NCI-H1417 treated with DMSO at 0.1 percent for 48 hours (cell line): Measurements from ENCODE around the gene MAGOH.

ENCODE experiments used
- DNase-seq: peaks from one replicate; lab custom pipeline; 2025; lab: John Stamatoyannopoulos, UW

Gene MAGOH

GRCh38 chr1:53270873-53271272 lies 32.6 kb upstream of the MAGOH start:
- no peak for DNase-seq

- DNase-seq = no peak
Observed at GRCh38 chr1:53270107-53270506, 31.8 kb upstream of the MAGOH start.

- DNase-seq = no peak
Observed at GRCh38 chr1:53267761-53268160, 29.4 kb upstream of the MAGOH start.

GRCh38 chr1:53266038-53266437 lies 27.7 kb upstream of the MAGOH start:
- no peak for DNase-seq

GRCh38 chr1:53265581-53265980 lies 27.3 kb upstream of the MAGOH start:
- no peak for DNase-seq

DNA sequence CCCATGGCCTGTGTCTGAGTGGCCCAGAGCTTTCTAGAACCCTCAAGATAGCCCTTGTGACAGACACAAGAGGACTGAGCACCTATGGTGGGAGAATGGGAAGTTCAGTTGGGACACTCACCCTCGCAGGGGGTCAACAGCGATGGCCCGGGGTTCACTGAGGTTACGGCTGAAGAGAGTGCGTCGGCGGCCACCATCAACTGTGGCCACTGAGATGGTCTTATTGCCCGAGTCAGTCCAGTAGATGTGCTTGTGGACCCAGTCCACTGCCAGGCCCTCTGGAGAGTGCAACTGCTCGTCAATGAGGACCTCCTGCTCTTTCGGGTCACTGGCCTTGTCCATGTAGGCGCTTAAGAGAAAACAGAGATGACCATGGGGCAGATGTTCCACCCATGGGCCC lies 25.7 kb upstream of the MAGOH start:
- DNase-seq = no peak

DNA sequence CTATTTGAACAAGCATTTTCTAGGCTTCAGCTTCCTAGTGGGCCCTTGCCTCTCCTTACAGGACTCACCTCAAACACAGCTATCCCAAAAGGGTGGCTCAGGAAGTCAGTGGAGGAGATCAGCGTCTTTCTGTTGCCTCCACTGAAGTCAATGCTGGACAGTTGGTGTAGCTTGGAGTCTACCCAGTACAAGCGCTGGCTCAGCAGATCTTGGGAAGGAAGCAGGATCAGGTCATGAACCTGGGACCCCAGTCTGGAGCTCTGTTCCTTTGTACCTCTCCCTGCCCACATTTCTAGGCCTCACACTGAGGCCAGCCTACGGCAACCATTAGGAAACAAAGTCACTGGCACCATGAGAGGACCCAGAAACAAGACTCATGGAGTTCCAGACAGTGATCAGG lies 23.7 kb upstream of the MAGOH start:
- DNase-seq = no peak

GRCh38 chr1:53260631-53261247 lies 22.4 kb upstream of the MAGOH start:
- no peak for DNase-seq

DNA sequence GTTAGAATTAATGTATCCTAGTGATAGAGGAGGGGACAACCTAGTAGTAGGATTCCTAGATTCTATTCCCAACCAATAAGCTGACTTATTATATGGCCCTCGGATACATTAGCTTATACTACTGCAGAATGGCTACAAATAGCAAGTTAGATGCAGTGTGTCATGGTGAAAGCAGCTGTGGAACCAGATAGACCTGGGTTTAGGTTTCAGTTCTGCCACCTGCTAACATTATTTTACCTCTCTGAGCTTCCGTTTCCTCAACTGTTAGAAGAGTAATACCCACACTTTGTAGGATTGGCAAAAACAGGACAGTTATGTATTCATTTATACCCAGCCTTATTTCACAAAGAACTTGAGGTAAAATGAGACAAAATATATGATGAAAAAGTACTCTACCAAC lies 21.6 kb upstream of the MAGOH start:
- DNase-seq = no peak

- no peak for DNase-seq
Observed at GRCh38 chr1:53258216-53258615, 19.9 kb upstream of the MAGOH start.

- DNase-seq = no peak
Observed at GRCh38 chr1:53257454-53258081, 19.2 kb upstream of the MAGOH start.

GRCh38 chr1:53256511-53257453 lies 18.5 kb upstream of the MAGOH start:
- no peak for DNase-seq

DNA sequence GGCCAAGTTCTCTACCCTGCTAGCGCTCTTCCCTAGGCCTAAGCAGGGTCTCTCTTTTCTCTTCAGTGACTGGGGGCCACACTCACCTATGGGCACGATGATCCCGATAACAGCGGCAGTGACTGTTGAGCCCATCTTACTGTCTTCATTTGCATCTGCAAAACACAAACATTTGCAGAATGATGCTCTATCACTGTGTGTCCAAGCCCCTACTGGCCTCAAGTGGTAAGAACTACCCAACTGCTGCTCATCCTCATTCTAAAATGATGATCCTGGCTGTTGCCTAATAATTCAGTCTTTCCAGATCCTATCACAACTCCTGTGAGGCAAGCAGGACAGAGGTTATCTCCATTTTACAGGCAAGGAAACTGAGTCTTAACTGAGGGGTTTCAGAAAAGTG lies 16.7 kb upstream of the MAGOH start:
- DNase-seq = no peak

DNA sequence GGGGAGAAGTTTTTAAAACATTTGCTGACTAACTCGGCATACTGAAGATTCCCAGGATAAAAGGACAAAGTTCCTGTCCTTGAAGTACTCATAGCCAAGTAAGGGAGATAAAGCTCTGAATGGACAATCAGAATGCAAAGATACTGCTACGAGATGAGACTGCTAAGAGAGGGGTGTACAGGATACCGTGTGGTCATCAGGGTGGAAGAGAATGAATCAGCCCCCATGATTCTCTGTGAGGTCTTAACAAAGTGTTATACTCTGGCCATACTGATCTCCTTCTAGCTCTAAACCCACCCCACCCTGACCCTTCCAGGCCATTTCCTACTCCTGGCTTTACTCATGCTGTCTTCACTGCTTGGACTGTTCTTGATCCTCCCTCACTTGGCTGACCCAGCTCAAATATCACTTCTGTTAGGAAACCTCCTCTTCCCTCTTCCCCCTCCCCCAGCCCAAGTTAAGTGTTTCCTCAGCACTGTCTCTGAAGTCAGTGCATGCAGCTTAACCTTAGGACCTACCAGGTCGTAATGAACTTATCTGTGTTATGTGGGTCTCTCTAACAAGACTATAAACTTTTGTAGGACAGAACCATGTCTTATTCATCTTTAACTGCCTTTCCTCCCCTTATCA lies 15.8 kb upstream of the MAGOH start:
- no peak for DNase-seq

- DNase-seq = no peak
Observed at GRCh38 chr1:53250325-53250724, 12.0 kb upstream of the MAGOH start.

- DNase-seq = no peak
Observed at GRCh38 chr1:53249706-53250105, 11.4 kb upstream of the MAGOH start.

DNA sequence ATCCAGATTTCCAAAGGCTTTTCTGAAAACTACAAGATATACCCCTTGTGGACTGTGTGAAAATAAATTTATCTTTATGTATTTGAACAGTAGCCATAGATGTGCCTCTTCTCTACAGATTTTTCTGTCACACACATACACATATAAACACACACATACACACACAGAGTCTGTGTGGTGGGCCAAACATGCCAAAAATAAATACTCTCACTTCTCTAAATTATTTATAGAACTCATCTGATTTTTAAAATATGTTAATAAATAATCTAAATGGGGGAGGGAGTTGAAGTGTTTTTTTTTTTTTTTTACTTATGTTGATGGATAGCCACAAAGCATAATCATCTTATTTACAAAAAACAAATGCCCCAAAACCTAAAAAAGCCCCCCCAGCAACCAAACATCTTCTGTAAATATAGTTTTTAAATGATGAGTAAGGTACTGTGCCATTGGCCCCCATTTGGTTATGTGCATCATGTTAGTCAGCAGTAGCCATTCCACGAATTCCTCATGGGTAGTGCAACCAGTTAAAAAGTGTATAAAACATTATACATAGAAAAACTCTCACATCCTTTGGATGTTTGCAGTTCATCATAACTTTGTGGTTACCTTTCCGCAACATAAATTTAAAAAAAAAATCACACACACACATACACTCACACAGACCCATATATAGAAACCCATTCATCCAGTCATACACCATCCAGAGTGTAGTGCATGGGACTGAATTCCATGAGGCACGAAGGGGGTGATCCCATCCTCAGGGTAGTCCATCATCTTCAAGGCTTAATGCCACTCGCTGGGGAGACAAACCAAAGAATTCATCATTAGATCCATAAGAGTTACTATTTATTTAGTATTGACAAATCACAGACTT lies 8.2 kb upstream of the MAGOH start:
- DNase-seq = no peak

GRCh38 chr1:53244141-53244540 lies 5.8 kb upstream of the MAGOH start:
- DNase-seq = no peak

GRCh38 chr1:53242381-53242780 lies 4.1 kb upstream of the MAGOH start:
- no peak for DNase-seq

- DNase-seq = no peak
Observed at GRCh38 chr1:53241828-53242227, 3.5 kb upstream of the MAGOH start.

DNA sequence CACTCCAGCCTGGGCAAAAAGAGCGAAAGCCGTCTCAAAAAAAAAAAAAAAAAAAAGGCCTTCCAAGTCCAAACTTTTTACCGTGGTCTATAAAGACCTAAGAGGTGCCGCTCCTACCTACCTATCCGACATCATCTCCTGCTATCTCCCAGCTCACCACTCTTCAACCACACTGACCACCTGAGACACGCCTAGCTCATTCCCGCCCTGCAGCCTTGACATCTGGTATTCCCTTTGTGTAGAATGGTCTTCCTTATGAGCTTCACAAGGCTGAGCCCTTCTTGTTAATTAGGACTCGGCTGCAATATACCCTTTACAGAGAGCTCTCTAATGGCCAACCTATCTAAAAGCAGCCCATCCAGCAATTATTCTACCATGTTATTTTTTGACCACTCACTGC lies 680 bp downstream of the MAGOH start:
- DNase-seq = no peak

DNA sequence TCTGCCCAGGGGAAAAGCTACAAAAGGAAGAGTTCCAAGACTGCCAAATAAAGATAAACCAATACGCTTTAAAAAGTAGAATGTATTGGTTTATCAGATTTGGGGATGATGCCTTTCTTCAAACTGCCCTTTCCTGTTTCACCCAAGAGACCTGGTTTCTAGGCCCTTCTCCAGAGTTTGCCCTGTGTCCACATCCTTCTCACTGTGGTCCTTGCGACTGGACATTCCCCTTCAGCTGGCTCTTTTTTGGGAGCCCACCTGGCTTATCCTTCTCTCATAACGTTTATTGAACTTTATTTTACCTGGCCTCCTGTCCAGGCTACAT lies 17.4 kb downstream of the MAGOH start:
- DNase-seq = no peak
